Measurements from ENCODE around the gene FOXO3.
"Not testable (repeated sequence)": the region's sequence is repeated elsewhere in the genome, so short reads cannot be mapped to it uniquely, and the experiment has no call there.

The FOXO3 gene

DNA sequence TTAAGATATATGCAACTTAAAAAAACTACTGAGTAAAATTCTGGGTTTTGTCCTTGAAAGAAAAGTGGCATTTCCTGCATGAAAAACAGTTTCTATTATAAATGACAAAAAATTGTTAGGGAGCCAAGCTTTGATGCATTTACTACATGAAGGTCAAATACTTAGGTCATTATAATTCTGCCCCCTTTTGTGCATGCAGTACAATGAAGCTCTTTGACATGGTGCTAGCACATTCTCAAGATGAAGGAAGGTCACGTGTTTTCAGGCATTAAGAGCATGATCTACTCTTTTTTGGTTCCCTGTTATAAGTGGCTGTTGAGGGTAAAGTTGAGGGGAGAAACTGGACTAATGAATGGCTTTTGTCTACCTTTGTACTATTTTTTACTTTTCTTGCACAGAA, 72.7 kb downstream of the FOXO3 start:
- no peak for DNase-seq

DNA sequence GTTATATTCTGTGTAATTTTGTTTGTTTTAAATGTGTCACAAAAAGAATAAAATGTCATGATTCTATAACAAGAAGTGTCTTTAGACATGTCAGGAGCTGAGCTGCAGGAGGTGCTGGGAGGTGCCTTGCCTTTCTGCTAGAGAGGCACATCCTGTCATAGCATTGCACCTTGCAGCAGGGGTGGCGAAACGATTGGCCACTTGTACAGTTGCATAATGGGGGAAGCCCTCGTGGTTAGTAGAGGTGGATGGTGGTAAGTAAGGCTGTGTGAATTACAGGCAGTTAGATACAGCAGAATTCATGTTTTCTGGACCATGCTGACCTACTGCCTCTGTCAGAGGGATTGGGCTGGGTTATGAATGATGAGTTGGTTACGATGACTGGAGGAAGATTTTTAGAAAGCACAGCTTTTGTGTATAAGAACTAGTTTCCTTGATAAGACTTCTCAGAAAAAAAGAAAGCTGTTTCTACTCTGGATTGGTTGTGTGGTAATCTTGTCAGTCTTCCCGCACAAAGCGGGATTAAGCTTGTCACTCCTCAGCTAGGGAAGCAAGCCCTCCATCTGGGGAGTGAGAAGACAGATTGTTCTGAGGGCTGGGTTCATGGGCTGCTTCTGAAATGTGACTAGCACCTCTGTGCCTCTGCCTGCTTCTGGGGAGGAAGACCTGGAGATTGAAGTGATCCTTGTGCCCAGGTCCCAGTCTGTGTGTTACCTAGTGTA, 74.9 kb downstream of the FOXO3 start:
- DNase-seq: no peak

DNA sequence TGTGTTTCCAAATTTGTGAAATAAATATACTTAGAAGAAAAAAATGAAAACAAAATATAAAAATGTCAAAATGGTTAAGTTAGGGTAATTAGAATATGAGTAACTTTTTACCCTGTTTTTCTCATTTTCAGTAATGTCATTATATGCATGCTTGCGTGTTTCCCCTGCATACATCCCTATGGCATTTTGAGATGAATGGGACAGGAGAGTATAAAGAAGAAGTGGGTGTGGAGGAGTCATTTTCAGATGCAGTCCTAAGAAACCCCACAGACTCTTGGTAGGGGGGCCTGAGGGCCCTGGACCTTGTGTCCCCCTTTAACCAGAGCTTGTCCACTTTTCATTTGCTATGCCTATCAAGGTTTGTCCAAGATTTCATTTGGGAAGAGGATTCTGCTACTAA, 77.2 kb downstream of the FOXO3 start:
- DNase-seq: no peak

DNA sequence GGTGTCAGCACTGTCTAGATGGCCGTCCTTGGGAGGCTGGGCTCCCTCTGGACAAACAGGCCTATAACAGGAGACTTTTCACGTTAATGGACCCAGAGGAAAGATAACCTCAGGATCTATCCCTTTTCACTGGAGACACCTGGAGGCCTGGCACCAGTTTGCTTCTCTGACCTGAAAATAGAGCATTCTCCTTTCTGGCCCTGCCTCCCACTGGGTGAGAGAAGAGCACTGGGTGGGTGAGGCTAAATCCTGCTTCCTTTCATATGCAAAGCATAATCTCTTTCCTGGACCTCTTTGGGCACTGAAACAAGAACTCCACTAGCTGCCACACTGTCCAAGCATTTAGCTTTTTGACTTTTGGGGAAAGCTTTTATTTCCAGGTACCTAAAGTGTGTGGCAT, 78.3 kb downstream of the FOXO3 start:
- no peak for DNase-seq

DNA sequence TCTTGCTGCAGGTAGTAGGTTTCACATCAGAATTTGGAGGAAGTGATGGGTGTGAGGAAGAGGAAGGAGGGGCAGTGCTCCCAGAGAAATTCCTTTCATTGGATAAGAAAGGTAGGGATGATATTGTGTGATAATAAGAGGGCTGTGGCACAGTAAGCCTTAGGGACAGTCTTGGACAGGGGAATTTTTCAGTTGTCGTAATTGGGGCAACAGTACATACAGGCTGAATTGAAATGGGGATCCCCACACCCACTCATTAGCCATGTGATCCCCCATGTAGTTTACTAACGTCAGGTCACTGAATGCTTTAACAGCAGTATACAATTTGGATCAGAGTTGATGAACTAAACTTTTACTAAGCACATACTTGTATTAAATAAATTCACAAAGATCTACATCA, 79.4 kb downstream of the FOXO3 start:
- no peak for DNase-seq

DNA sequence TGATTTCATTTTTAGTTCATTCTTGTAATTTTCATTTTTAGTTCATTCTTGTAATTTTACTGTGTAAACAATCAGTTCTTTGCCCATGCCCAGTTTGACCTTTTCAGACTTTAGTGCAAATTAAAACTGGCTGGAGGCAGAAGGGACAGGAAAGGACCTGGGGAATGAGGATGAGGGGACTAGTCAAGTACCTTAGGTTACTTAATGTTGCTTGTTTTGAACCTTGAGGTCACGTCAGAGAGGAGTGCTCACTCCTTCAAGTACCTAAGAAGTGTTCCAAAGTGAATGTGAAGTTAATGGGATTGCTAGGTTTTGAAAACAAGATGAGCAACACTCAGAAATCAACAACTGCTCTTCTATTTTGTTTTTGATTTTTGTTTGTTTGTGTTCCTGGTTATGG, 82.5 kb downstream of the FOXO3 start:
- DNase-seq: no peak

DNA sequence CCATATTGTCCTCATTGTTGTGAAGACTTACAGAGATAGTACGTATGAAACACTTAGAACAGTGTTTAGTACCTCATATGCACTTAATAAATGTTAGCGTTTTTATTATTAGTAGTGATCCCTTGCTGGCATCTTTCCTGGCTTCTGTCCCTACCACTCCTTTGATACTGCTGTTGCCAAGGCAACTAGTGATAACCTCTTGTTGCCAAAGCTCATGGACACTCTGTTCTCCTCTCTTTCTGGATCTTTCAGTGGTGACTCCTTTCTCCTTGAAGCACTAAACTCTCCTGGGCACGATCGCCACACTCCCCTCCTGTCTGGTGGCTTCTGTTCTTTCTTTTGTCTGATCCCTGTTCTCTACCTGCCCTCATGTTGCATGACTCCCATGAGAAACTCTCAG, 83.5 kb downstream of the FOXO3 start:
- DNase-seq: no peak

DNA sequence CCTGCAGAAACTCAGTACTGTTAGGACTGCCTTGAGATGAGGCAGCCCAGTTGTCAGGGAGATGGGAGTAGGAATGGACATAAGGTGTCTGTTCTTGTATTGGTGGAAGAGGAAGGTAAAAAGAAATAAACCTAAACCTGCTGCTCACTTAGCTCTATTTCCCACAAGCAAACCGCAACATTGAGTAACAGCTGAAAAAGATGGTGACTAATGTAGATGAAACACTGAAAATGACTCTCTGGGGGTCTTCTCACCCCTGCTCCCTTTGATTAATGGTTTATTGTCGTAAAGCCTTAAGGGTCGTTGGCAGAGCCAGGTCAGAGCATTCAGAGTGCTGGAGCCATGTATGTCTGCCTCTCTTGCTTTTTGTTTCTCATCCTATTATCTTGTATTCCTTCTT, 87.5 kb downstream of the FOXO3 start:
- DNase-seq: no peak

DNA sequence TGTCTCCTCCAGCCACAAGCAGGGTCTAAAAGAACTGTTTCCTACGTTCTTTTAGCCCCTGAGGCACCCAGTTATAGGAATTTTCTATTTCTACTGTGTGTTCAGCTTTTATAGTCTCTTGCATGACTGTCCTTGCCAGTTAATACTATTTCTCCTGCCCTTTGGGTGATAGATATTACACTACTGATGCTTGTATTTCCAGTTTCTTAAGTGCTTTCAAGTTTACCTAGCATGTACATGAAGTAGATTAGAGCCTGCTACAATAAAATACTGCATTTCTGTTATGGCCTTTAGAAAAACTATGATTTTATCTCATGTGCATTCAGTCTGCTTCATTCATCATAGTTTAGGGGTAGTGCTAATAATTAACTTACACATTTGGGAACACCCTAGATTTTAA, 89.6 kb downstream of the FOXO3 start:
- DNase-seq: no peak

DNA sequence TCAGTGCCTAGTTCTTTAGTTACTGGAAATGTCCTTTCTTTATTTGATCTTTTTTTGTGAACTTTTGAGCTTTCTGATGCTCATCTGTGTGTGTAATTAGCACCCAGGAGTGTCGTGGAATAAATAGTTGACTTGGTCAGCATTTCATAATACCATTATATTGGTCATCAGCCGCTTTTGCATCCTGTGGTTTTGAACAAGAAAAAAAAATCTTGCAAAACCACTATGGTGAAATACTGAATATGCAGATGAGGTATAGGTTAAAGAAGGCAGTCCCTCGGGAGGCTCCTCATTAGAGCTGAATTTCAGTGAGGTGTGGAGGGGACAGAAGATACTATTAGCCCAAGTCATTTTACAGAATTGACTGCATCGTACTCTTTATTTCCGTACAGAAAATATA, 90.1 kb downstream of the FOXO3 start:
- no peak for DNase-seq

DNA sequence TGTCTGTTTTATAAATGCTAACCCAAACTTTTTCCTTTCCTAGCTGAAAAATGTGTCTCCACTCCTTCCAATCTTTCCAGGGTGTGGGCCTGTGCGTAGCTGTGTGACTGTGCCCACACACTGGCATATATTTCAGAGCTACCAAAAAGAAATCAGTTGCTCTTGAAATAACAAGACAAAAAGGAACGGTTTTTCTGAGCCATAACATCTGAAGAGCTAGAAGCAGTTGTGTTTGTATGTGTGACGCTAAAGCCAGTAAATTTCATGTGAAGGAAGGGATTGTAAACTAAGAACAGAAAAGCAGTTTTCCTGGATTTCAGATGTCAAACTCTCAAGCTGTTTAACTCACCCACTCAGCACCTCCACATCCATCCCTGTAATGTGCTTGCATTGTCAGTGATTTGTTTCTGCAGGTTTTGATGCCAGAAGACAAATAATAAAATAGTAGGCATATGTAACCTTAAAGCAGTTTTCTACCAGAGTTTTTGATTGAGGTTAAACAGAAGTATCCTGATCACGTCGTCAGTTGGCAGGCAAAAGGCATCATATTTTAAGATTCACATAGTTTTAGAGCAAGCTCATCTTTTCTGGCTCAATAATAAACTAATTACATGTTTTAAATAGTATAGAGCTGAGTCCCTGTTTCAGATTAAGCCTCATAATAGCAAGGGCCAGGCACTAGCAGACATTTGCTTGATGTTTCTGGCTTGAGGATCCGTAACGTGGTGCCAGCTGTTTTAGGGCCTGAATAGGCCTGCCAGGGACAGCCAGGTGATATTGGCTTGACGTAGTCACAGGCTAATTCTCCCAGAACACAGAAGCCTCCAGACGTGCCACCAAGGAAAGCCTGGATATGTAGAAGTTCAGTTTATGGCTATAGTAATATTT, 90.9 kb downstream of the FOXO3 start:
- no peak for DNase-seq

DNA sequence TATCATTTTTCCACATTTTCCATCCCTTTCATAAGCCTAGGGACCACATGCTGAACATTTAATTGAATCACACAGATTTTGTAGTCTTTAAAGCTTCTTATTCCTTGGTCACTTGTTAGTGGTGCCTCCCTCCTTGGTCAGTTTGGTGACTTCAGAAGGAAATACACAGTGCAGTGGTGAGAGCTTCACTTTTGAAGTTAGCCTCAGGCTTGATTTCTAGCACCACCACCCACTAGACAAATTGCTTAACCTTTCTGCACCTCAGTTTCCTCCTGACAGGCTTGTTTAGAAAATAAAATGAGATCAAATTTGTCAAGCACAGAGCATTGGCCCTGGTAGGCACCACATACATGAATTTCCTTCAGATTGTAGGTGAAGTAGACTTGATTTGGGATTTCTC, 91.7 kb downstream of the FOXO3 start:
- DNase-seq: no peak

DNA sequence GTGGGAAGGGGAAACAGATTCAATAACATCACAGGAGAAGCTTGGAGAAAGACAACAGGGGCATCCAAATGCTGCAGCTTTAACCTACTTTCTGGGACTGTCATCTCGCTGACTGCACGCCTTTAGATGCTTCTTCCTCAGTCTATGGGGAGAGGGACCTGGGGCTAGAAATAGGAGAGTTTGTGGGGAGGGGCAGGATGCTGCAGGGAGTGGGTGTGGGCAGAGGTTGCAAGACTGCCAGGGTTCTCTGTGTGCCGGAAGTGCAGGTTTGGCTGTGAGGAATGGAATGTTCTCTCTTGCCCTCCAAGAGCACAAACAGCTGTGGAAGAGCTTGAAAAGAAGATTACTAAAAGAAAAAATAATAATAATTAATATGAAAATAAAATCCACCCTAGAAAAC, 93.2 kb downstream of the FOXO3 start:
- DNase-seq: no peak

DNA sequence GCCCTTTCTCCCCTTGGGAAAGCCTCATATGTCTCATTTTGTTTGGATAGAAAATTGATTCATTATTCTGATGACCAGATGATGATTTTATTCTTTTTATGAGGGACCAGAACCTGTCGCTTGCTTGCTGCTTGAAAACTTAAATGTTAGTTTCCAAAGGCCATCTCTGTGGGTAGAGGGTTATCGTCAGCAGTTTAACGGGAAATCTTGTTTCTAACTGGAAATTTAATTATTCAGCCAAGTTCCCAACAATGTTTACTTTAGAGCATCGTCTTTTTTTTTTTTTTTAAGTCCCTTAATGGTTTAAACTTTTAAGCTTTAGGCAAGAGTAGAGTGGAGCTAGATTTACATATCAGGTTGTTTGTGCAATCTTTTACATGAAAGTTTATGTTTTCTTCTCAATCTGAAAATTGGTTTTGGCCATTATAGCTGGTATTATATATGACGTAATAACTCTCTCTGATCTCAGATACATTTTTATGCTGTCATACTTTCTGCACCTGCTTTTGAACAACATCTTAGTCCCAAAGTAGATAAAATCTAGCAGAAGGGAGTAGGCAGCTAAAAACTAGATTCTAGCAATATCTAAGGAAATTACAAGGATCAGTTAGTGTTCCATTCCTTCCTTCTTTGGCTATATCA, 93.9 kb downstream of the FOXO3 start:
- no peak for DNase-seq

DNA sequence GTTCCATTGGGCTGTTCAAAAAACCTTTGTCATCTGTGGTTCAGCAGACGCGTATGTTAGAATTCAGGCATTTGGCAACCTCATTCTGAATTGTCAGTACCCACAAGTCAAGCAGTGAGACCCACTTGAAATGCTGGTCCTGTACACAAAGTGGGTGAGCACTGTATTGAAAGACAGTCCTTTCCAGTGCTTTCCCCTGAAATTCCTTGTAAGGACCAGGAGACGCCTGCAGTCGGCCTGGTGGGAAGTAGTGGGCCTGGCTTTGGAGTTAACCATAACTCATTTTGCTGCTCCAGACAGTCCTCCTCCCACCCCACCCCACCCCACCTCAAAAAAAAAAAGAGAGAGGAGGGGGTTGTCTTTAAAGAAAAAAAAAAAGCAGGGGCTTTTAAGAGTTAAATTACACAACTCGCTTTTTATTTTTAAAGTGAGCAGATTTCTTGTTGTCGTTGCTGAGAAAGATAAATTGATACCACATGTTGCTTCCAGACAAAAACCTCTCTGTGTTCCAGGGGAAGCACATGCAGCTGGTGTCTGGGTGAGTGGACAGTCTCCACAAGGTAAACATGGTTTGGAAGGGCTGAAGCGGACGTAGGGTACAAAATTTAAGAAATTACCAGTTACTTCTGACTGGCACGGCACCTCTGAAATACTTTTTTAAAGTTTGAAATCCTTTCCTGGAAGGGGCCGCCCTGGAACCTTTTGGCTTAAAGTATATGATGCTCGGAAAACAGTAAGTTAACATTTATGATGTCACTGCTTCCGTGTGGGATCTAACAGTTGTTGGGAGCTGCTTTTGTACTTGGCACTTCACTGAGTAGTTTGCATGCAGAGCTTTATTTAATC, 95.3 kb downstream of the FOXO3 start:
- DNase-seq: no peak

DNA sequence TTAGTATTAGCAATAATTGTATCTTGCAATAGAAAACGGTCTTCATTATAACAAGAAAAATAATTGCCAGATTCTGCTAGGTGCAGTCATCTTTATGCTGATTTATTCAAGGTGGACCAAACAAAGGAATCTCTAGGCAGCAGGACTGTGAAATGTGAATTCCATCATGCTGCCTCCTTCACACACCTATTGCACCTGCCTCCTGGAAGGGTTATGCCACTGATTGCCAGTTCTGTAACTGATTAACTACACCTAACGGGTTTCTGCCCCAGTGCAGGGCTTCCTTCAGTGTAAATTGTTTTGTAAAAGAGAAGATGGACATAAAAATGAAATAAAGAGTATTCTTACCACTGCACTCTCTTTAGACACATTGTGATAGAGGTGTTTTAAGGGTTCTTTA, 96.1 kb downstream of the FOXO3 start:
- DNase-seq: no peak

DNA sequence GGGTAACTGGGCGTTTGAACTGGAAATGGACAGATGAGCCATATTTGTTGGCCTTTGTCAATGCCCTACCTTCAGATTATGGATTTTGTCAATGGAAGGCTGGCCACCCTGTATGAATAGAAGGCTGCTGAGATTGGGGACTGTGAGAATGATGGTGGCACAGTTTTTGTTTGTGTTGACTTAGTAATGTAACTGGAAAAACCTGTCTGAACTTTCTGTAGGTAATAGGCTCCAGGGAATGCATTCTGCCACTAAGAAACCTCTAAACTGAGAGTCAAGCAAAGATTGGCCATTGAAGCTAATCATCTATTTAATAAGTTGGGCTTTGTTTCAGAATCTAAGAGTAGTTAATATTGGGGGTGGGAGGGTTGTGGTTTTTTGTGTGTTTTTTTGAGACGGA, 97.5 kb downstream of the FOXO3 start:
- DNase-seq: no peak

DNA sequence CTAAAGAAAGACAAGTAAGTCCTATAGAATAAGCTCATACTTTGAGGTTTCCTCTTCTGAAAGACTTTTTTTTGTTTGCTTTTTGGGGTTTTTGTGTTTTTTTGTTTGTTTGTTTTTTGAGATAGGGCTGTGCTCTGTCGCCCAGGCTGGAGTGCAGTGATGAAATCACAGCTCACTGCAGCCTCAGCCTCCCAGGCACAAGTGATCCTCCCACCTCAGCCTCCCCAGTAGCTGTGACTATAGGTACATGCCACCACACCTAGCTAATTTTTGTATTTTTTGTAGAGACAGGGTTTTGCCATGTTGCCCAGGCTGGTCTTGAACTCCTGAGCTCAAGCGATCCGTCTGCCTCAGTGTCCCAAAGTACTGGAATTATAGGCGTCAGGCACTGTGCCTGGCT, 98.1 kb downstream of the FOXO3 start:
- not testable (repeated sequence) for DNase-seq

DNA sequence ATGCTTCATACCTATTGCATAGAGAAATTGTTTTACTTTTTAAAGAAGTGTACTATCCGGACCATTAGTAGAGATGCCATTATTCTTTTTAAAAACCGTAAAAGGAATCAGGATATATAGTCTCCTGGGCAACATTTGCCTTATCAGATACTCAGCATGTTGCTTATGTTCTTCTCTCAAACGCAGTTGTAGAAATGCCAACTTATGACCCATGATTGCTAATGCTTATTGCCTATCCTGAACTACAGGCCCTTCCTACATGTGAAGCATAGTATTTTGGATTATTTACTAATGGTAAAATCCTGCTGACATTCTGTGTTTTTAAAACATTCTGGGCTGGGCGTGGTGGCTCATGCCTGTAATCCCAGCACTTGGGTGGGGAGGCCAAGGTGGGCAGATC, 99.5 kb downstream of the FOXO3 start:
- DNase-seq: no peak

DNA sequence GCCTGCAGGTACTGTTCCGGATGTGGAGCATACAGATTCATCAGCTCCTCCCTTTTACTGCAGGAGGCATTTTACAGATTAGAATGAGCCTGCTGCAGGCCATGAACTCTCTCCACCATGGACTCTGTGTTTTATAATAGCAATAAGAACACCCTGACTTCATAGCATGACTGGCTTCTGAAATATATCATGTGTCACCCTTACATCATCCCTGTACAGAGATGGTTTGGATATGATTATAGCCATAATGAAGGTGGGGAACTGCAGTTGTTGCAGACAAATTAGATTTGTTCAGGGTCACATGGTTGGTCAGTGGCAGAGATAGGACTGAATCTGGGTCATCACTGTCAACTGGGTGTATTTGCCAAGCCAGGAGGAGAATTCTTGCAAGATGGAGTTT, 100.7 kb downstream of the FOXO3 start:
- no peak for DNase-seq

DNA sequence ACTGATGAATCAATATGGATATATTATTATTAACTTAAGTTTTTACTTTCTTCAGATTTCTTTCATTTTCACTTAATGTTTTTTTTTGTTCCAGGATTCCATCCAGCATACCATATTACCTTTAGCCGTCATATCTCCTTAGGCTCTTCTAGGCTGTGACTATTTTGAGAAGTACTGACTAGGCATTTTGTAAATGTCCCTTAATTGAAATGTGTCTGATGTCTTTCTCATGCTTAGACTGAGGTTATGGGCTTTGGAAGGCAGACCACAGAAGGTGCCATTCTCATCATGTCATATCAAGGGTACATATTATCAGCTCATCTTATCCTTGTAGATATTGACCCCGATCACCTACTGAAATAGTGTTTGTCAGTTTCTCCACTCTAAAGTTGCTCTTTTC, 101.3 kb downstream of the FOXO3 start:
- no peak for DNase-seq

DNA sequence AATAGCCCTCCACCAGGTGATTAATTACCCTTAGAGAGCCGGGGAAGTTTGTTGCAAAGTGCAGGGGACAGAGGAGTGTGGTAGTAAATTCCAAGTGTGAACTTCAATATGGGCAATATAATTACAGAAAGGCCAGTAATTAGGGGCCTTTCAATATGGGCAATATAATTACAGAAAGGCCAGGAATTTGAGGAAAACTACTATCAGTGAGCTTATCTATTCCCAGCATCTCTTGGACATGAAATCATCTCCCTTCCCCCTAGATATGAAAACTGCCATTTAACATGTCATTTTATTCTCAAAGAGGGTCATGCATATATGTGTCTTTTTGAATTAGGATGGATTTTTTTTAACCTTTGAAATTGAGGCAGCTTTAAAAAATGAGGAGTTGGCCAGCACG, 102.0 kb downstream of the FOXO3 start:
- DNase-seq: no peak

DNA sequence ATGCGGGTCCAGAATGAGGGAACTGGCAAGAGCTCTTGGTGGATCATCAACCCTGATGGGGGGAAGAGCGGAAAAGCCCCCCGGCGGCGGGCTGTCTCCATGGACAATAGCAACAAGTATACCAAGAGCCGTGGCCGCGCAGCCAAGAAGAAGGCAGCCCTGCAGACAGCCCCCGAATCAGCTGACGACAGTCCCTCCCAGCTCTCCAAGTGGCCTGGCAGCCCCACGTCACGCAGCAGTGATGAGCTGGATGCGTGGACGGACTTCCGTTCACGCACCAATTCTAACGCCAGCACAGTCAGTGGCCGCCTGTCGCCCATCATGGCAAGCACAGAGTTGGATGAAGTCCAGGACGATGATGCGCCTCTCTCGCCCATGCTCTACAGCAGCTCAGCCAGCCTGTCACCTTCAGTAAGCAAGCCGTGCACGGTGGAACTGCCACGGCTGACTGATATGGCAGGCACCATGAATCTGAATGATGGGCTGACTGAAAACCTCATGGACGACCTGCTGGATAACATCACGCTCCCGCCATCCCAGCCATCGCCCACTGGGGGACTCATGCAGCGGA, 102.9 kb downstream of the FOXO3 start:
- not testable (repeated sequence) for DNase-seq

All from activated naive CD4-positive, alpha-beta T cell (primary cell).